CD4-positive, alpha-beta T cell (primary cell): ENCODE data around the gene PRR16. TPM values are rescaled to one million over a fixed set of nuclear protein-coding genes. Genes with fewer than 3 reads are reported as not detected.

ENCODE experiments used
- ATAC-seq: fragments of 200-7000 bp; cut with Tn5 transposase; one replicate; pipeline ENCODE4 v1.10.0; 2022; ENCODE audit warnings: mild to moderate bottlenecking; ENCODE audit not compliant: poor library complexity
- CTCF ChIA-PET: fragments of 350-600 bp; sonication (Branson Sonifier 250); formaldehyde crosslinking; loops from one replicate; lab custom pipeline; 2021; ENCODE audit warnings: antibody characterized with exemption, inconsistent platforms; lab: Charles Lee
- POLR2A ChIA-PET: fragments of 350-600 bp; sonication (Branson Sonifier 250); formaldehyde crosslinking; loops from one replicate; lab custom pipeline; 2021; ENCODE audit warnings: antibody characterized with exemption, inconsistent platforms; lab: Charles Lee
- DNase-seq, 14 experiments: peaks; one replicate each; pipeline ENCODE4 v3.0.0-alpha.2; 2013 to 2020; ENCODE audit warnings: mixed read lengths in 2 of 14
- H3K27ac ChIP-seq, 2 donors: one replicate each; pipeline versions ENCODE4 v1.5.1 to v1.7.0; 2013; ENCODE audit warnings: low read length in 2 of 2, low read depth in 1 of 2, mild to moderate bottlenecking in 1 of 2
- H3K27me3 ChIP-seq, 2 experiments: 1 replicate in 1 of 2; 2 replicates in 1 of 2; pipeline versions ENCODE4 v1.6.1 to v1.7.0; 2013; ENCODE audit warnings: low read length in 2 of 2, control low read depth in 1 of 2, mild to moderate bottlenecking in 1 of 2, moderate library complexity in 1 of 2; ENCODE audit not compliant: insufficient read depth in 2 of 2, control insufficient read depth in 1 of 2
- H3K36me3 ChIP-seq: one replicate; pipeline ENCODE4 v1.6.1; 2013; ENCODE audit warnings: low read length, control low read depth; ENCODE audit not compliant: insufficient read depth
- H3K4me1 ChIP-seq: one replicate; pipeline ENCODE4 v1.6.1; 2013; ENCODE audit warnings: low read length, control low read depth; ENCODE audit not compliant: insufficient read depth
- H3K4me3 ChIP-seq: one replicate; pipeline ENCODE4 v1.5.1; 2013; ENCODE audit warnings: mild to moderate bottlenecking, low read length, moderate library complexity
- H3K9me3 ChIP-seq, 2 experiments: 1 replicate in 1 of 2; 2 replicates in 1 of 2; pipeline versions ENCODE4 v1.6.1 to v1.7.0; 2013; ENCODE audit warnings: low read length in 2 of 2, mild to moderate bottlenecking in 2 of 2, control low read depth in 1 of 2, moderate library complexity in 1 of 2; ENCODE audit not compliant: control insufficient read depth in 1 of 2, insufficient read depth in 1 of 2
- H3K27ac Mint-ChIP-seq: one replicate; pipeline ENCODE4 v1.8.0; 2020; ENCODE audit warnings: mixed read lengths
- H3K27me3 Mint-ChIP-seq: one replicate; pipeline ENCODE4 v1.8.0; 2021; ENCODE audit warnings: mixed read lengths
- H3K36me3 Mint-ChIP-seq: one replicate; pipeline ENCODE4 v1.8.0; 2021; ENCODE audit warnings: low read depth, mixed read lengths
- H3K4me1 Mint-ChIP-seq: one replicate; pipeline ENCODE4 v1.8.0; 2021; ENCODE audit warnings: low read depth, mixed read lengths
- H3K4me3 Mint-ChIP-seq: one replicate; pipeline ENCODE4 v1.8.0; 2020; ENCODE audit warnings: mild to moderate bottlenecking, mixed read lengths
- H3K9me3 Mint-ChIP-seq: one replicate; pipeline ENCODE4 v1.8.0; 2020; ENCODE audit warnings: mixed read lengths
- intact Hi-C, 2 experiments: fragments of 100-400 bp; cut with DNase I in 1 of 2; cut with micrococcal nuclease in 1 of 2; formaldehyde crosslinking; loops; one replicate each; pipeline versions ENCODE4 v1.15.1 to v1.9.0; 2023 to 2025; cut with DNase I, micrococcal nuclease
- total RNA-seq, 174 experiments: library from RNA in 2 of 174; stranded (reverse) in 2 of 174; gene quantifications; one replicate each; pipeline ENCODE4 v1.2.3 and lab custom pipeline; 2021 to 2026
- TF ChIP-seq, protein P1 (sequence below): fragments of 200-600 bp; IDR thresholded peaks from one replicate; pipeline ENCODE4 v1.8.0; 2022; ENCODE audit warnings: antibody characterized with exemption, mild to moderate bottlenecking

The PRR16 gene
- total RNA-seq, 2 experiments from 2014 or later, result not detected

DNA sequence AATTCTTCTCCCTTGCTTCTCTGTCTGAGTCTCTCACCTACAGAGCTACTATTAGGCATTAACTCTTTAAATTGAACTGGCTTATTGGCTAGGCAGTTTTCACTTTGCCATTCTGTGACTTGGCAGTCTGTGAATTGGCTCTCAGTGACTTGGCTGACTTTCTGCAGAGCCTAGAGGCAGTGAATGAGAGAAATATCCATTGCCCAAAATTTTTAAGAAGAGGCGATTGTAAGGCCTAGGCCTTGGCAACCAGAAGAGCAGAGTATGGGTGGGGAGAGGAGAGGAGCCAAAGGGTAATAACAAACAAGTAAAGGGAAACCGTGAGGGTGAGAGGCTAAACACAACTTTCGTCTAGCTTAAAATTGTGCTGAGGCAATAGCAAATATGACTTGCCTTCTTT is 176.7 kb downstream of the PRR16 start:
- Histone ChIP-seq H3K27ac (no peak overlapping the region), H3K36me3 (no peaks in the 10 kb centered on the region), H3K4me3 (no peak overlapping the region), H3K27me3 (no peaks in the 10 kb centered on the region), H3K9me3 (no peaks in the 10 kb centered on the region), H3K4me1 (no peaks in the 10 kb centered on the region)
- TF ChIP-seq, protein P1, sequence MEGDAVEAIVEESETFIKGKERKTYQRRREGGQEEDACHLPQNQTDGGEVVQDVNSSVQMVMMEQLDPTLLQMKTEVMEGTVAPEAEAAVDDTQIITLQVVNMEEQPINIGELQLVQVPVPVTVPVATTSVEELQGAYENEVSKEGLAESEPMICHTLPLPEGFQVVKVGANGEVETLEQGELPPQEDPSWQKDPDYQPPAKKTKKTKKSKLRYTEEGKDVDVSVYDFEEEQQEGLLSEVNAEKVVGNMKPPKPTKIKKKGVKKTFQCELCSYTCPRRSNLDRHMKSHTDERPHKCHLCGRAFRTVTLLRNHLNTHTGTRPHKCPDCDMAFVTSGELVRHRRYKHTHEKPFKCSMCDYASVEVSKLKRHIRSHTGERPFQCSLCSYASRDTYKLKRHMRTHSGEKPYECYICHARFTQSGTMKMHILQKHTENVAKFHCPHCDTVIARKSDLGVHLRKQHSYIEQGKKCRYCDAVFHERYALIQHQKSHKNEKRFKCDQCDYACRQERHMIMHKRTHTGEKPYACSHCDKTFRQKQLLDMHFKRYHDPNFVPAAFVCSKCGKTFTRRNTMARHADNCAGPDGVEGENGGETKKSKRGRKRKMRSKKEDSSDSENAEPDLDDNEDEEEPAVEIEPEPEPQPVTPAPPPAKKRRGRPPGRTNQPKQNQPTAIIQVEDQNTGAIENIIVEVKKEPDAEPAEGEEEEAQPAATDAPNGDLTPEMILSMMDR, result no peak
- Mint-ChIP-seq H3K27me3 (no peaks in the 10 kb centered on the region), H3K27ac (no peak overlapping the region), H3K36me3 (no peaks in the 10 kb centered on the region), H3K4me3 (no peak overlapping the region), H3K4me1 (no peaks in the 10 kb centered on the region), H3K9me3 (peaks cover 5% of the 10 kb centered on the region)
- DNase-seq (no peak), ATAC-seq (no peak)
- POLR2A ChIA-PET, result no interaction called here
- intact Hi-C loops, result no loop called here
- CTCF ChIA-PET, result no interaction called here

DNA sequence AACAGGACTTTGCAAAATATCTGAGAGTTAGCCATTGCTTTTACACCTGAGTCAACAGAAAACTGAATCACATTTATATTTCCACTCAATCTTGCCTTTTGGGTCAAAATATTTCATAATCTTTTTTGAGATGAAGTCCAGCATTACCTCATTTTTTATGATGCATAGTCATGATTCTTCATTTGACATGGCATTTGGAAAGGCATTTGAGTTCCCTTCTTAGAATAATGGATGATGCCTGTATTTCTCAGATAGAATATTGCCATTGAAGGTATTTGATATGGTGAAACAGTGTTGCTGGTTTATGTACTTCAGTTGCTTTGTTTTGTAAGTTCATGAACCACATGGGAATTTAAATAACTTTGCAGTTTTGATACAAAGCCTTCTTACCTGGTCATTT is 180.4 kb downstream of the PRR16 start:
- no peaks in the 10 kb centered on the region for H3K27me3 Mint-ChIP-seq

DNA sequence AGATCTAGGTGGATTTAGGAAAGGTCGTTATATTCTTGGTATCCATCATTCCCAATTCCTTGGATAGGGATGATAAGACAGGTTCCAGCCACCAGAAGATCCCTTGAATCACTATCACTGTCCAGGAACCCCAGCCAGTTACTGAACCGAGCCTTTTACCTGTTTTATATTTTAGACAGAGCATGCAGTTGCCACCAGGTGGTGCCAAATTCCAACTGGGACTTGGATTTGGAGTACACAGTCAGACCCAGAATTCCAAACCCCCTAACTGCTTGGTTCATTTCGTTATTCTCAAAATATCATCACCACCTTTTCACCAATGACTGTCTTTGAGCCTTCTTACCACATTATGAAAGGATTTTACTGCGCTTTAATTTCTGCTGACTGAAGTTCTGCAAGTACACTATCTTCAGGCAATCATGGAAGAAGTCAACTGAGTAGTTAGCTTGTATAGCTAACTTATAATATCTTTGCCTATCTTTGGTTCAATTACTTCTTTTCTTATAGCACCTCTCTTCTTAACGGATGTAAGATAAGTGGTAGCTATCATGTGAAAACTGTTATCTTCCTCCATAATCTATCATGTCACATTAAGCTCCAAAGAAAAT is 191.8 kb downstream of the PRR16 start:
- H3K36me3 ChIP-seq, result no peaks in the 10 kb centered on the region
- Mint-ChIP-seq H3K36me3 (no peaks in the 10 kb centered on the region), H3K27me3 (no peaks in the 10 kb centered on the region), H3K4me1 (no peaks in the 10 kb centered on the region), H3K9me3 (peaks cover 2% of the 10 kb centered on the region), H3K4me3 (no peak overlapping the region), H3K27ac (no peak overlapping the region)
- H3K27ac ChIP-seq, result no peak overlapping the region
- CTCF ChIA-PET, result no interaction called here
- DNase-seq (no peak), ATAC-seq (no peak)
- H3K9me3 ChIP-seq, result no peaks in the 10 kb centered on the region
- POLR2A ChIA-PET, result no interaction called here
- intact Hi-C loops, result loop anchor here in 1 of 2 experiments (10.0 kb wide), 1 partner anchor 1289 kb away; no protein-coding TSS in a partner anchor
- no peaks in the 10 kb centered on the region for H3K27me3 ChIP-seq
- TF ChIP-seq, protein P1, result no peak
- no peaks in the 10 kb centered on the region for H3K4me1 ChIP-seq
- no peak overlapping the region for H3K4me3 ChIP-seq

More for the DNA sequence above, 180.4 kb downstream of the PRR16 start:
- ChIA-PET POLR2A (no interaction called here), CTCF (no interaction called here)
- no peaks in the 10 kb centered on the region for H3K4me1 ChIP-seq
- ATAC-seq, result no peak
- H3K9me3 ChIP-seq, result no peaks in the 10 kb centered on the region
- H3K4me3 Mint-ChIP-seq, result no peak overlapping the region
- no peaks in the 10 kb centered on the region for H3K36me3 Mint-ChIP-seq
- no peak overlapping the region for H3K27ac ChIP-seq
- H3K4me1 Mint-ChIP-seq, result no peaks in the 10 kb centered on the region
- no peak overlapping the region for H3K27ac Mint-ChIP-seq
- no peak overlapping the region for H3K4me3 ChIP-seq
- intact Hi-C loops, result no loop called here
- TF ChIP-seq, protein P1, result no peak
- no peaks in the 10 kb centered on the region for H3K27me3 ChIP-seq
- H3K9me3 Mint-ChIP-seq, result peaks cover 2% of the 10 kb centered on the region
- no peak for DNase-seq
- H3K36me3 ChIP-seq, result no peaks in the 10 kb centered on the region
